H1 (cell line): ENCODE measurements around the gene ARHGAP32. TPM values are rescaled to one million over a fixed set of nuclear protein-coding genes. Genes with fewer than 3 reads are reported as not detected.
A peak's percentile ranks its signal among the peaks of the same experiment; 100 is the strongest.

Experiments
- CTCF ChIA-PET: fragments of 300-600 bp; sonication (Branson Sonifier 250); formaldehyde crosslinking; loops from one replicate; lab custom pipeline; 2021; ENCODE audit not compliant: partially characterized antibody; lab: Charles Lee
- POLR2A ChIA-PET: fragments of 300-600 bp; sonication (Branson Sonifier 250); formaldehyde crosslinking; loops from one replicate; lab custom pipeline; 2021; ENCODE audit warnings: inconsistent platforms; ENCODE audit not compliant: partially characterized antibody; lab: Charles Lee
- DNase-seq, 2 experiments: peaks; one replicate each; pipeline versions ENCODE4 v3.0.0 to v3.0.0-alpha.2; 2010 to 2022; ENCODE audit warnings: low spot score in 2 of 2, low read depth in 1 of 2, mixed read lengths in 1 of 2
- FAIRE-seq: peaks from 2 replicates; lab custom pipeline; 2011; peaks lifted over from hg19 to GRCh38; lab: Jason Lieb, UNC
- H2AFZ ChIP-seq: 2 replicates; pipeline ENCODE4 v1.8.1; 2012; ENCODE audit warnings: low read length, inconsistent platforms
- H2AK5ac ChIP-seq: 2 replicates; pipeline ENCODE4 v1.6.1; 2013; ENCODE audit warnings: low read depth, low read length
- H2BK120ac ChIP-seq: replicated peaks from 2 replicates; pipeline ENCODE3; 2013; ENCODE audit warnings: low read depth, low read length, inconsistent platforms
- H2BK12ac ChIP-seq: 2 replicates; pipeline ENCODE4 v1.6.1; 2013; ENCODE audit warnings: low read depth, low read length
- H2BK15ac ChIP-seq: 2 replicates; pipeline ENCODE4 v1.6.1; 2013; ENCODE audit warnings: low read length
- H2BK20ac ChIP-seq: 2 replicates; pipeline ENCODE4 v1.6.1; 2013; ENCODE audit warnings: low read length
- H2BK5ac ChIP-seq: 2 replicates; pipeline ENCODE4 v1.6.1; 2013; ENCODE audit warnings: low read depth, low read length
- H3K14ac ChIP-seq: 2 replicates; pipeline ENCODE4 v1.6.1; 2013; ENCODE audit warnings: inconsistent platforms; ENCODE audit not compliant: insufficient read length
- H3K18ac ChIP-seq: 2 replicates; pipeline ENCODE4 v1.6.1; 2013; ENCODE audit warnings: low read length; ENCODE audit errors: extremely low read depth
- H3K23ac ChIP-seq: 2 replicates; pipeline ENCODE4 v1.6.1; 2013; ENCODE audit warnings: inconsistent platforms; ENCODE audit not compliant: insufficient read length
- H3K23me2 ChIP-seq: 2 replicates; pipeline ENCODE4 v1.6.1; 2013; ENCODE audit warnings: low read depth, low read length
- H3K27ac ChIP-seq: 2 replicates; pipeline ENCODE4 v1.6.1; 2011; ENCODE audit warnings: low read depth, low read length, inconsistent platforms
- H3K27me3 ChIP-seq, 4 experiments: replicated peaks in 1 of 4; 1 replicate in 1 of 4; 2 replicates in 3 of 4; pipeline versions ENCODE4 v1.6.1 to v1.8.1; 2011 to 2013; ENCODE audit warnings: low read length in 3 of 4, mild to moderate bottlenecking in 3 of 4, inconsistent platforms in 2 of 4, mixed read lengths in 2 of 4, moderate library complexity in 1 of 4; ENCODE audit not compliant: control insufficient read depth in 3 of 4, insufficient read depth in 3 of 4; ENCODE audit errors: extremely low read depth in 1 of 4
- H3K36me3 ChIP-seq, 4 experiments: 2 replicates each; pipeline versions ENCODE4 v1.6.1 to v1.8.1; 2011 to 2013; ENCODE audit warnings: mild to moderate bottlenecking in 4 of 4, low read length in 3 of 4, moderate library complexity in 2 of 4, control low read depth in 1 of 4, inconsistent platforms in 1 of 4; ENCODE audit not compliant: insufficient read depth in 4 of 4, control insufficient read depth in 2 of 4
- H3K4ac ChIP-seq: replicated peaks from 2 replicates; pipeline ENCODE3; 2013; ENCODE audit warnings: low read length, low read depth, mixed read lengths, inconsistent platforms; ENCODE audit not compliant: insufficient read length
- H3K4me1 ChIP-seq, 4 experiments: replicated peaks in 1 of 4; 1 replicate in 1 of 4; 2 replicates in 3 of 4; pipeline versions ENCODE4 v1.6.1 to v1.8.1; 2011 to 2013; ENCODE audit warnings: low read length in 3 of 4, inconsistent platforms in 2 of 4, mixed read lengths in 1 of 4; ENCODE audit not compliant: insufficient read depth in 4 of 4, control insufficient read depth in 3 of 4
- H3K4me2 ChIP-seq, 2 experiments: 2 replicates each; pipeline versions ENCODE4 v1.6.1 to v1.8.1; 2011 to 2013; ENCODE audit warnings: low read depth in 2 of 2, low read length in 2 of 2, control low read depth in 1 of 2, inconsistent platforms in 1 of 2, mild to moderate bottlenecking in 1 of 2; ENCODE audit not compliant: insufficient read depth in 1 of 2
- H3K4me3 ChIP-seq, 4 experiments: fragments of 200-600, 300-600 bp in 1 of 4; sonication (generic), shearing (Covaris generic), sonication (Bioruptor Twin) in 1 of 4; 2 replicates each; pipeline versions ENCODE4 v1.5.1 to v1.8.1; 2011 to 2016; ENCODE audit warnings: low read length in 4 of 4, low read depth in 3 of 4, control low read depth in 2 of 4, inconsistent platforms in 2 of 4, mild to moderate bottlenecking in 2 of 4, mixed read lengths in 1 of 4, moderate library complexity in 1 of 4; ENCODE audit not compliant: insufficient read depth in 2 of 4; ENCODE audit errors: extremely low read depth in 1 of 4
- H3K56ac ChIP-seq: replicated peaks from 2 replicates; pipeline ENCODE3; 2013; ENCODE audit warnings: low read depth, mild to moderate bottlenecking, mixed read lengths, low read length, inconsistent platforms; ENCODE audit not compliant: insufficient read length
- H3K79me1 ChIP-seq: 2 replicates; pipeline ENCODE4 v1.6.1; 2013; ENCODE audit warnings: low read depth, low read length, control low read depth
- H3K79me2 ChIP-seq, 2 experiments: 2 replicates each; pipeline versions ENCODE4 v1.6.1 to v1.8.1; 2012 to 2013; ENCODE audit warnings: low read length in 2 of 2, mild to moderate bottlenecking in 2 of 2, inconsistent platforms in 1 of 2; ENCODE audit not compliant: insufficient read depth in 2 of 2, control insufficient read depth in 1 of 2
- H3K9ac ChIP-seq, 4 experiments: replicated peaks in 1 of 4; 1 replicate in 1 of 4; 2 replicates in 3 of 4; pipeline versions ENCODE4 v1.6.1 to v1.8.1; 2011 to 2013; ENCODE audit warnings: low read depth in 3 of 4, low read length in 3 of 4, control low read depth in 2 of 4, mild to moderate bottlenecking in 2 of 4, moderate library complexity in 2 of 4, inconsistent platforms in 1 of 4; ENCODE audit errors: extremely low read depth in 1 of 4
- H3K9me3 ChIP-seq, 2 experiments: 2 replicates each; pipeline versions ENCODE4 v1.6.1 to v1.8.1; 2012 to 2013; ENCODE audit warnings: mild to moderate bottlenecking in 2 of 2, moderate library complexity in 2 of 2, control low read depth in 1 of 2, inconsistent platforms in 1 of 2, low read depth in 1 of 2, low read length in 1 of 2, mixed read lengths in 1 of 2; ENCODE audit not compliant: insufficient read depth in 2 of 2
- H4K20me1 ChIP-seq, 2 experiments: replicated peaks in 1 of 2; 2 replicates each; pipeline versions ENCODE3 to v1.8.1; 2011 to 2013; ENCODE audit warnings: inconsistent platforms in 2 of 2, low read length in 2 of 2, mild to moderate bottlenecking in 1 of 2; ENCODE audit not compliant: insufficient read depth in 2 of 2, control insufficient read depth in 1 of 2
- H4K5ac ChIP-seq: 2 replicates; pipeline ENCODE4 v1.6.1; 2013; ENCODE audit warnings: low read length, low read depth, mixed read lengths, inconsistent platforms; ENCODE audit not compliant: insufficient read length
- H4K8ac ChIP-seq: 2 replicates; pipeline ENCODE4 v1.8.0; 2013; ENCODE audit warnings: mild to moderate bottlenecking, moderate library complexity, low read length, inconsistent platforms; ENCODE audit not compliant: insufficient read depth; ENCODE audit errors: extremely low read depth
- H4K91ac ChIP-seq: replicated peaks from 2 replicates; pipeline ENCODE3; 2013; ENCODE audit warnings: low read length, mixed read lengths, inconsistent platforms; ENCODE audit not compliant: insufficient read length
- BCL11A ChIP-seq, 2 experiments: IDR thresholded peaks; one replicate each; pipeline ENCODE4 v1.6.1; 2011; ENCODE audit warnings: low read depth in 2 of 2, low read length in 2 of 2, mild to moderate bottlenecking in 2 of 2
- HDAC2 ChIP-seq, 2 experiments: fragments of 300-600 bp in 1 of 2; sonication (generic) in 1 of 2; IDR thresholded peaks; 2 replicates each; pipeline ENCODE4 v1.6.1; 2011 to 2012; ENCODE audit warnings: low read depth in 2 of 2, low read length in 2 of 2, mild to moderate bottlenecking in 2 of 2, moderate library complexity in 2 of 2, borderline replicate concordance in 1 of 2, inconsistent platforms in 1 of 2
- SAP30 ChIP-seq: fragments of 300-600 bp; sonication (generic); IDR thresholded peaks from 2 replicates; pipeline ENCODE4 v1.7.1; 2012; ENCODE audit warnings: low read length, moderate library complexity, mild to moderate bottlenecking, inconsistent platforms; ENCODE audit not compliant: insufficient read depth, insufficient replicate concordance
- SIX5 ChIP-seq: IDR thresholded peaks from 2 replicates; pipeline ENCODE4 v1.6.1; 2011; ENCODE audit warnings: mild to moderate bottlenecking, low read depth, low read length
- SP2 ChIP-seq: IDR thresholded peaks from 2 replicates; pipeline ENCODE4 v1.6.1; 2012; ENCODE audit warnings: mild to moderate bottlenecking, low read length, inconsistent platforms
- SP4 ChIP-seq: IDR thresholded peaks from 2 replicates; pipeline ENCODE4 v1.6.1; 2012; ENCODE audit warnings: low read length, inconsistent platforms
- TAF1 ChIP-seq: IDR thresholded peaks from 2 replicates; pipeline ENCODE4 v1.6.1; 2011; ENCODE audit warnings: mild to moderate bottlenecking, low read depth, low read length
- WGBS, 2 experiments: shearing (Covaris generic) in 1 of 2; methylation state at CpG; one replicate each; pipeline versions ENCODE4 v1.1.6 to v1.1.7; 2013 to 2015; ENCODE audit warnings: low lambda C conversion rate in 2 of 2, mixed read lengths in 2 of 2, inconsistent platforms in 1 of 2, low coverage in 1 of 2, missing lambda C conversion rate in 1 of 2; ENCODE audit not compliant: insufficient replicate concordance in 2 of 2, insufficient coverage in 1 of 2, insufficient read length in 1 of 2; ENCODE audit errors: extremely low coverage in 1 of 2, missing lambda C conversion rate in 1 of 2; 5-methylcytosine and 5-hydroxymethylcytosine counted together
- polyA plus RNA-seq, 7 experiments: library from polyadenylated mRNA; depleted of rRNA in 3 of 7; stranded (reverse) in 5 of 7; unstranded in 2 of 7; fragments of >200 nt in 5 of 7; fragments of 200-250 nt in 2 of 7; gene quantifications; 1 replicate in 5 of 7; 2 replicates in 1 of 7; 4 replicates in 1 of 7; pipeline versions ENCODE4 v1.2.1 to v1.2.3, GENCODE V29; 2011 to 2013; ENCODE audit warnings: missing spikeins in 2 of 7, mixed read lengths in 2 of 7
- total RNA-seq: library from RNA; stranded (reverse); fragmentation: NEBNext Ultra II Directional; extraction: Animal tissue kit (Norgen Biotek cat#: 25700); gene quantifications from 2 replicates; pipeline ENCODE4 v1.2.1, GENCODE V29; 2021
- TF ChIP-seq, protein P1 (sequence below): IDR thresholded peaks from 2 replicates; pipeline ENCODE4 v1.6.1; 2011; ENCODE audit warnings: low read depth, mild to moderate bottlenecking, low read length; ENCODE audit not compliant: insufficient read depth
- TF ChIP-seq, protein P2 (sequence below): IDR thresholded peaks from 2 replicates; pipeline ENCODE4 v1.6.1; 2012; ENCODE audit warnings: low read length, inconsistent platforms

ARHGAP32 gene
- total and polyA plus RNA-seq, 2 of the 8 experiments (the other 6 are each of a cell fraction or from before 2014, with no cell fraction given) = 13.7 to 30.0 TPM

DNA sequence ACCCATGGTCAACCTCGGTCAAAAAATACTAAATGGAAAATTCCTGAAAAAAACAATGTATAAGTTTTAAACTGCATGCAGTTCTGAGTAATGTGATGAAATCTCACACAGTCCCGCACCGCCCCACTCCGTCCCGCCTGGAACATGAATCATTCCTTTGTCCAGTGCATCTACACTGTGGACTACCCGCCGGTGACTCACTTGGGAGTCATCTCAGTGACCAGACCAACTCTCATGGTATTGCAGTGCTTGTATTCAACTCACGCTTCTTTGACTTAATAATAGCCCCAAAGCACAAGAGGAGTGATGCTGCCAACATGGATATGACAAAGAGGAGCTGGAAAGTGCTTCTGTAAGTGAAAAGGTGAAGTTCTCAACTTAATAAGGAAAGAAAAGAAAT, 48.8 kb downstream of the ARHGAP32 start:
- Histone ChIP-seq H2AFZ (no peak overlapping the region), H3K14ac (no peak overlapping the region), H3K23ac (no peak overlapping the region), H2BK12ac (no peak overlapping the region), H3K4ac (no peak overlapping the region), H4K20me1 (no peaks in the 10 kb centered on the region), H4K8ac (no peak overlapping the region), H3K18ac (no peak overlapping the region), H2BK120ac (no peak overlapping the region), H3K36me3 (no peaks in the 10 kb centered on the region), H3K4me3 (no peak overlapping the region), H3K56ac (no peak overlapping the region), H2BK15ac (no peak overlapping the region), H4K91ac (no peak overlapping the region), H2AK5ac (no peak overlapping the region), H3K79me1 (no peaks in the 10 kb centered on the region), H3K27ac (no peak overlapping the region), H3K23me2 (no peaks in the 10 kb centered on the region), H3K79me2 (peaks cover 0 to 45% of the 10 kb centered on the region in 2 experiments; a peak in 2 of 4 replicates), H3K9ac (no peak overlapping the region), H4K5ac (no peak overlapping the region), H3K4me2 (no peak overlapping the region), H3K9me3 (no peaks in the 10 kb centered on the region), H2BK20ac (no peak overlapping the region), H3K4me1 (peaks cover 0 to 5% (median 2%) of the 10 kb centered on the region in 4 experiments; a peak in 4 of 7 replicates), H3K27me3 (no peaks in the 10 kb centered on the region), H2BK5ac (no peak overlapping the region)
- ChIA-PET POLR2A (no interaction called here), CTCF (interaction anchor here (0.6 kb wide), 1 partner anchor 317 kb away, joined by 3 read pairs; no protein-coding TSS in a partner anchor)
- peak in 1 of 2 experiments; percentile 17 for DNase-seq
- FAIRE-seq = no peak
- WGBS, 2 experiments = 96% methylated on average over 8 of the region's 8 CpGs; no CpG with 5 or more reads in 1 of the 2 experiments
- TF ChIP-seq SIX5 = no peak
- TF ChIP-seq, protein P1, sequence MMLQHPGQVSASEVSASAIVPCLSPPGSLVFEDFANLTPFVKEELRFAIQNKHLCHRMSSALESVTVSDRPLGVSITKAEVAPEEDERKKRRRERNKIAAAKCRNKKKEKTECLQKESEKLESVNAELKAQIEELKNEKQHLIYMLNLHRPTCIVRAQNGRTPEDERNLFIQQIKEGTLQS = no peak
- TF ChIP-seq SAP30 = no peak
- TF ChIP-seq, protein P2, sequence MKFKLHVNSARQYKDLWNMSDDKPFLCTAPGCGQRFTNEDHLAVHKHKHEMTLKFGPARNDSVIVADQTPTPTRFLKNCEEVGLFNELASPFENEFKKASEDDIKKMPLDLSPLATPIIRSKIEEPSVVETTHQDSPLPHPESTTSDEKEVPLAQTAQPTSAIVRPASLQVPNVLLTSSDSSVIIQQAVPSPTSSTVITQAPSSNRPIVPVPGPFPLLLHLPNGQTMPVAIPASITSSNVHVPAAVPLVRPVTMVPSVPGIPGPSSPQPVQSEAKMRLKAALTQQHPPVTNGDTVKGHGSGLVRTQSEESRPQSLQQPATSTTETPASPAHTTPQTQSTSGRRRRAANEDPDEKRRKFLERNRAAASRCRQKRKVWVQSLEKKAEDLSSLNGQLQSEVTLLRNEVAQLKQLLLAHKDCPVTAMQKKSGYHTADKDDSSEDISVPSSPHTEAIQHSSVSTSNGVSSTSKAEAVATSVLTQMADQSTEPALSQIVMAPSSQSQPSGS = no peak
- no peak for TF ChIP-seq HDAC2 (IDR thresholded peaks at IDR 0.05; ENCODE audit: borderline replicate concordance in 1 of 2, low read depth in 2 of 2, low read length in 2 of 2)
- no peak for TF ChIP-seq SP2
- no peak for TF ChIP-seq SP4
- TF ChIP-seq BCL11A (IDR thresholded peaks at IDR 0.05; ENCODE audit: low read depth in 2 of 2, low read length in 2 of 2) = no peak
- TF ChIP-seq TAF1 = no peak
